Ishikawa (cell line): ENCODE measurements around the gene SPDYC.

Experiments used
- CEBPB ChIP-seq: IDR thresholded peaks from 2 replicates; pipeline ENCODE4 v1.6.1; 2012
- CREB1 ChIP-seq: IDR thresholded peaks from 2 replicates; pipeline ENCODE4 v1.6.1; 2012; ENCODE audit warnings: low read depth
- EGR1 ChIP-seq: IDR thresholded peaks from 2 replicates; pipeline ENCODE4 v1.6.1; 2012
- EP300 ChIP-seq: IDR thresholded peaks from 2 replicates; pipeline ENCODE4 v1.6.1; 2012; ENCODE audit warnings: borderline replicate concordance
- FOXM1 ChIP-seq: IDR thresholded peaks from 2 replicates; pipeline ENCODE4 v1.6.1; 2012; ENCODE audit warnings: low read depth, borderline replicate concordance
- NFIC ChIP-seq: IDR thresholded peaks from 2 replicates; pipeline ENCODE4 v1.6.1; 2012
- RAD21 ChIP-seq: IDR thresholded peaks from 2 replicates; pipeline ENCODE4 v1.6.1; 2012; ENCODE audit warnings: low read depth
- TAF1 ChIP-seq: IDR thresholded peaks from 2 replicates; pipeline ENCODE4 v1.6.1; 2012; ENCODE audit warnings: low read depth, mild to moderate bottlenecking
- TCF12 ChIP-seq: IDR thresholded peaks from 2 replicates; pipeline ENCODE4 v1.6.1; 2012; ENCODE audit warnings: low read depth
- TEAD4 ChIP-seq: IDR thresholded peaks from 2 replicates; pipeline ENCODE4 v1.6.1; 2012
- YY1 ChIP-seq: IDR thresholded peaks from 2 replicates; pipeline ENCODE4 v1.6.1; 2012; ENCODE audit warnings: low read depth
- ZBTB7A ChIP-seq: IDR thresholded peaks from 2 replicates; pipeline ENCODE4 v1.6.1; 2012; ENCODE audit warnings: low read depth
- TF ChIP-seq, protein P1 (sequence below): IDR thresholded peaks from 2 replicates; pipeline ENCODE4 v1.6.1; 2012; ENCODE audit warnings: low read depth, mild to moderate bottlenecking
- TF ChIP-seq, protein P2 (sequence below): IDR thresholded peaks from 2 replicates; pipeline ENCODE4 v1.6.1; 2012
- TF ChIP-seq, protein P3 (sequence below): IDR thresholded peaks from 2 replicates; pipeline ENCODE4 v1.6.1; 2012

The SPDYC gene

GRCh38 chr11:65166893-65167292 lies 3.1 kb upstream of the SPDYC start:
- TF ChIP-seq TEAD4, result no peak
- TF ChIP-seq TCF12, result no peak
- TF ChIP-seq CEBPB, result no peak
- TF ChIP-seq CREB1, result no peak
- no peak for TF ChIP-seq TAF1
- no peak for TF ChIP-seq NFIC
- TF ChIP-seq, protein P1, sequence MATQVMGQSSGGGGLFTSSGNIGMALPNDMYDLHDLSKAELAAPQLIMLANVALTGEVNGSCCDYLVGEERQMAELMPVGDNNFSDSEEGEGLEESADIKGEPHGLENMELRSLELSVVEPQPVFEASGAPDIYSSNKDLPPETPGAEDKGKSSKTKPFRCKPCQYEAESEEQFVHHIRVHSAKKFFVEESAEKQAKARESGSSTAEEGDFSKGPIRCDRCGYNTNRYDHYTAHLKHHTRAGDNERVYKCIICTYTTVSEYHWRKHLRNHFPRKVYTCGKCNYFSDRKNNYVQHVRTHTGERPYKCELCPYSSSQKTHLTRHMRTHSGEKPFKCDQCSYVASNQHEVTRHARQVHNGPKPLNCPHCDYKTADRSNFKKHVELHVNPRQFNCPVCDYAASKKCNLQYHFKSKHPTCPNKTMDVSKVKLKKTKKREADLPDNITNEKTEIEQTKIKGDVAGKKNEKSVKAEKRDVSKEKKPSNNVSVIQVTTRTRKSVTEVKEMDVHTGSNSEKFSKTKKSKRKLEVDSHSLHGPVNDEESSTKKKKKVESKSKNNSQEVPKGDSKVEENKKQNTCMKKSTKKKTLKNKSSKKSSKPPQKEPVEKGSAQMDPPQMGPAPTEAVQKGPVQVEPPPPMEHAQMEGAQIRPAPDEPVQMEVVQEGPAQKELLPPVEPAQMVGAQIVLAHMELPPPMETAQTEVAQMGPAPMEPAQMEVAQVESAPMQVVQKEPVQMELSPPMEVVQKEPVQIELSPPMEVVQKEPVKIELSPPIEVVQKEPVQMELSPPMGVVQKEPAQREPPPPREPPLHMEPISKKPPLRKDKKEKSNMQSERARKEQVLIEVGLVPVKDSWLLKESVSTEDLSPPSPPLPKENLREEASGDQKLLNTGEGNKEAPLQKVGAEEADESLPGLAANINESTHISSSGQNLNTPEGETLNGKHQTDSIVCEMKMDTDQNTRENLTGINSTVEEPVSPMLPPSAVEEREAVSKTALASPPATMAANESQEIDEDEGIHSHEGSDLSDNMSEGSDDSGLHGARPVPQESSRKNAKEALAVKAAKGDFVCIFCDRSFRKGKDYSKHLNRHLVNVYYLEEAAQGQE, result no peak
- no peak for TF ChIP-seq ZBTB7A
- no peak for TF ChIP-seq EP300
- no peak for TF ChIP-seq EGR1
- TF ChIP-seq, protein P2, sequence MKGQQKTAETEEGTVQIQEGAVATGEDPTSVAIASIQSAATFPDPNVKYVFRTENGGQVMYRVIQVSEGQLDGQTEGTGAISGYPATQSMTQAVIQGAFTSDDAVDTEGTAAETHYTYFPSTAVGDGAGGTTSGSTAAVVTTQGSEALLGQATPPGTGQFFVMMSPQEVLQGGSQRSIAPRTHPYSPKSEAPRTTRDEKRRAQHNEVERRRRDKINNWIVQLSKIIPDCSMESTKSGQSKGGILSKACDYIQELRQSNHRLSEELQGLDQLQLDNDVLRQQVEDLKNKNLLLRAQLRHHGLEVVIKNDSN, result no peak
- TF ChIP-seq, protein P3, sequence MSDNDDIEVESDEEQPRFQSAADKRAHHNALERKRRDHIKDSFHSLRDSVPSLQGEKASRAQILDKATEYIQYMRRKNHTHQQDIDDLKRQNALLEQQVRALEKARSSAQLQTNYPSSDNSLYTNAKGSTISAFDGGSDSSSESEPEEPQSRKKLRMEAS, result no peak
- TF ChIP-seq FOXM1, result no peak
- no peak for TF ChIP-seq YY1
- no peak for TF ChIP-seq RAD21

DNA sequence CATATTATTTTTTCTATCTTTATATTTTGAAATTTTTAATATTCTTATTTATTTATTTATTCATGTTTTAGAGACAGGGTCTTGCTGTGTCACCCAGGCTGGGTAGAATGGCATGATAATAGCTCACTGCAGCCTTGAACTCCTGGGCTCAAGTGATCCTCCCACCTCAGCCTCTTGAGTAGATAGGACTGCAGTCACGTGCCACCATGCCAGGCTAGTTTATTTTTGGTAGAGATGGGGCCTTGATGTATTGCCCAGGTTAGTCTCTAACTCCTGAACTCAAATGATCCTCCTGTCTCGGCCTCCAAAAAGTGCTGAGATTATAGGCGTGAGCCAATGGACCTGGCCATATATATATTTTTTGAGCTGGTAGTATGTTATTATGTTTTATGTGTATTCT lies 2.4 kb upstream of the SPDYC start:
- TF ChIP-seq, protein P2, result no peak
- TF ChIP-seq TAF1 (no peak), TCF12 (no peak)
- TF ChIP-seq, protein P1, result no peak

DNA sequence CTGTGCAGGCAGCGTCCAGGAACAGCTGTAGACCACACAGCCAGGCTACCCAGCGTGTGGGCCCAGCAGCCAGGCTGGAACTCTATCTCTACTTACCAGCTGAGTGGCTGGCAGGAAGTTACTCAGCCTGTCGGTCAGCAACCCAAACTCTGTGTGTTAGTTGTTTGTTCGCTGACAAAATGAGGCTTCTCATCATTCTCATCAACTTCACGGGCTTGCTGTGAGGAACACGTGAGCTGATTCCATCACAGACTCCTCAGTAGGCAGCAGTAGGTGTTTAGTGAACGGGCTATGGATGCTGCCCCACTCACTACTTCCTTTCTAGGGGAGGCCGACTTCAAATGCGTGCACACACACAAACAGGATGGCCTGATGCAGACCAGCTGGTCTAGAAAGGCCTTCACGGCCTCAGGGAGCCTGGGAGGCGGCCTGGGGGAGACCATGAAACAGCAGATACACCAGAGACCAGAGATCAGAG lies 830 bp upstream of the SPDYC start:
- TF ChIP-seq TEAD4, result no peak
- no peak for TF ChIP-seq CREB1
- TF ChIP-seq, protein P2, result no peak
- no peak for TF ChIP-seq EGR1
- no peak for TF ChIP-seq TCF12
- TF ChIP-seq TAF1, result no peak
- TF ChIP-seq, protein P3, result no peak
- TF ChIP-seq NFIC, result no peak
- TF ChIP-seq RAD21, result no peak
- TF ChIP-seq ZBTB7A, result no peak
- no peak for TF ChIP-seq YY1
- TF ChIP-seq CEBPB, result no peak
- TF ChIP-seq, protein P1, result no peak
- no peak for TF ChIP-seq FOXM1
- no peak for TF ChIP-seq EP300

- TF ChIP-seq CREB1, result no peak
- no peak for TF ChIP-seq RAD21
- no peak for TF ChIP-seq TAF1
- TF ChIP-seq, protein P3, result no peak
- no peak for TF ChIP-seq NFIC
- no peak for TF ChIP-seq EGR1
- no peak for TF ChIP-seq ZBTB7A
- TF ChIP-seq YY1, result no peak
- no peak for TF ChIP-seq TEAD4
These were observed 2.6 kb downstream of the SPDYC start for GRCh38 chr11:65172600-65172999.
